H1 (cell line): ENCODE measurements around the gene FBXL17. TPM values are rescaled to one million over a fixed set of nuclear protein-coding genes. Genes with fewer than 3 reads are reported as not detected.

Experiments
- ATF3 ChIP-seq: IDR thresholded peaks from 2 replicates; pipeline ENCODE4 v1.6.1; 2011; ENCODE audit warnings: low read depth, mild to moderate bottlenecking, low read length; ENCODE audit not compliant: insufficient read depth
- BCL11A ChIP-seq, 2 experiments: IDR thresholded peaks; one replicate each; pipeline ENCODE4 v1.6.1; 2011; ENCODE audit warnings: low read depth in 2 of 2, low read length in 2 of 2, mild to moderate bottlenecking in 2 of 2
- CBX5 ChIP-seq: fragments of 300-800, 300-1000 bp; sonication (generic); IDR thresholded peaks from 2 replicates; pipeline ENCODE4 v1.7.1; 2016; ENCODE audit warnings: antibody characterized with exemption, low read length, low read depth
- CTCF ChIP-seq, 3 experiments: IDR thresholded peaks; 1 replicate in 2 of 3; 2 replicates in 1 of 3; pipeline versions ENCODE4 v1.5.1 to v1.6.1; 2011; ENCODE audit warnings: low read length in 3 of 3, mild to moderate bottlenecking in 3 of 3, inconsistent platforms in 2 of 3, low read depth in 1 of 3, moderate library complexity in 1 of 3; ENCODE audit not compliant: insufficient read depth in 1 of 3; ENCODE audit errors: control extremely low read depth in 1 of 3
- GTF2F1 ChIP-seq: IDR thresholded peaks from 2 replicates; pipeline ENCODE4 v1.6.1; 2012; ENCODE audit warnings: low read depth, low read length, improper control_type of control experiment, borderline replicate concordance
- SIRT6 ChIP-seq: IDR thresholded peaks from one replicate; pipeline ENCODE4 v1.7.1; 2012; ENCODE audit warnings: low read length, inconsistent platforms
- SP4 ChIP-seq: IDR thresholded peaks from 2 replicates; pipeline ENCODE4 v1.6.1; 2012; ENCODE audit warnings: low read length, inconsistent platforms
- TEAD4 ChIP-seq: IDR thresholded peaks from 2 replicates; pipeline ENCODE4 v1.6.1; 2012; ENCODE audit warnings: low read depth, low read length, inconsistent platforms, mixed read lengths
- polyA plus RNA-seq, 7 experiments: library from polyadenylated mRNA; depleted of rRNA in 3 of 7; stranded (reverse) in 5 of 7; unstranded in 2 of 7; fragments of >200 nt in 5 of 7; fragments of 200-250 nt in 2 of 7; gene quantifications; 1 replicate in 5 of 7; 2 replicates in 1 of 7; 4 replicates in 1 of 7; pipeline versions ENCODE4 v1.2.1 to v1.2.3, GENCODE V29; 2011 to 2013; ENCODE audit warnings: missing spikeins in 2 of 7, mixed read lengths in 2 of 7
- total RNA-seq: library from RNA; stranded (reverse); fragmentation: NEBNext Ultra II Directional; extraction: Animal tissue kit (Norgen Biotek cat#: 25700); gene quantifications from 2 replicates; pipeline ENCODE4 v1.2.1, GENCODE V29; 2021

FBXL17 gene
- total and polyA plus RNA-seq, 2 of the 8 experiments (the other 6 are each of a cell fraction or from before 2014, with no cell fraction given), result 0.35 to 4.3 TPM

- TF ChIP-seq CTCF (IDR thresholded peaks at IDR 0.05; ENCODE audit: control extremely low read depth in 1 of 3, insufficient read depth in 1 of 3, low read depth in 1 of 3, low read length in 3 of 3), result no peak
- no peak for TF ChIP-seq TEAD4
- no peak for TF ChIP-seq SP4
- no peak for TF ChIP-seq SIRT6
- TF ChIP-seq ATF3, result no peak
- TF ChIP-seq CBX5, result no peak
- TF ChIP-seq BCL11A (IDR thresholded peaks at IDR 0.05; ENCODE audit: low read depth in 2 of 2, low read length in 2 of 2), result no peak
- no peak for TF ChIP-seq GTF2F1
- TF ChIP-seq, all 59 proteins: peak for 0
Measured at GRCh38 chr5:108386345-108387061, 4.6 kb upstream of the FBXL17 start (continued).
